GM21825 (cell line): ENCODE data around the gene YIPF4.
"Not testable (repeated sequence)": the region's sequence is repeated elsewhere in the genome, so short reads cannot be mapped to it uniquely, and the experiment has no call there.

Source experiments
- ATAC-seq: cut with Tn5 transposase; IDR thresholded peaks from one replicate; pipeline ENCODE4 v1.9.1; 2021; ENCODE audit warnings: mild to moderate bottlenecking, moderate library complexity; ENCODE audit not compliant: unreplicated experiment

Gene YIPF4

GRCh38 chr2:32364290-32364689 lies 86.6 kb downstream of the YIPF4 start:
- ATAC-seq: not testable (repeated sequence)

- ATAC-seq: not testable (repeated sequence)
Observed at GRCh38 chr2:32365679-32366078, 88.0 kb downstream of the YIPF4 start.
